SJSA1 (cell line): ENCODE results near the gene NMT2. TPM values are rescaled to one million over a fixed set of nuclear protein-coding genes. Genes with fewer than 3 reads are reported as not detected.

Experiments
- DNase-seq, 2 experiments: peaks; one replicate each; pipeline ENCODE4 v3.0.0-alpha.2; 2015 to 2020; ENCODE audit warnings: low spot score in 2 of 2, low read depth in 1 of 2
- H3K27ac ChIP-seq: fragments of 250-450 bp; sonication (Bioruptor Pico); 2 replicates; pipeline ENCODE4 v1.5.1; 2020; ENCODE audit warnings: mild to moderate bottlenecking, moderate library complexity
- H3K27me3 ChIP-seq: fragments of 250-450 bp; sonication (Bioruptor Pico); replicated peaks from 2 replicates; pipeline ENCODE4 v1.5.1; 2020; ENCODE audit warnings: mild to moderate bottlenecking, moderate library complexity
- H3K36me3 ChIP-seq: fragments of 250-450 bp; sonication (Bioruptor Pico); 2 replicates; pipeline ENCODE4 v1.5.1; 2020; ENCODE audit warnings: mild to moderate bottlenecking
- H3K4me1 ChIP-seq: fragments of 250-450 bp; sonication (Bioruptor Pico); replicated peaks from 2 replicates; pipeline ENCODE4 v1.6.1; 2021; ENCODE audit warnings: mild to moderate bottlenecking
- H3K4me3 ChIP-seq: fragments of 250-450 bp; sonication (Bioruptor Pico); 2 replicates; pipeline ENCODE4 v1.5.1; 2020; ENCODE audit warnings: mild to moderate bottlenecking
- H3K9me3 ChIP-seq: fragments of 250-450 bp; sonication (Bioruptor Pico); replicated peaks from 2 replicates; pipeline ENCODE4 v1.5.1; 2020; ENCODE audit warnings: mild to moderate bottlenecking
- total RNA-seq: library from RNA; depleted of rRNA; stranded (reverse); fragments of >200 nt; shearing (Covaris generic); gene quantifications from 2 replicates; pipeline ENCODE4 v1.2.3, GENCODE V29; 2014

NMT2 gene
- total RNA-seq, 1 experiment from 2014 or later = 80.6 TPM

GRCh38 chr10:15168786-15169554, 477 bp upstream of the NMT2 start:
- Histone ChIP-seq H3K27ac (no peak overlapping the region), H3K9me3 (no peaks in the 10 kb centered on the region), H3K4me1 (peaks cover 21% of the 10 kb centered on the region), H3K4me3 (peak overlapping the region; percentile 17; the same call in 1 of the 2 replicates), H3K27me3 (no peaks in the 10 kb centered on the region), H3K36me3 (peaks cover 2% of the 10 kb centered on the region; the same call in 1 of the 2 replicates)
- DNase-seq = peak; percentile 49 to 98

GRCh38 chr10:15167411-15168290, 842 bp downstream of the NMT2 start:
- Histone ChIP-seq H3K4me3 (peak overlapping the region; percentile 94), H3K27ac (peak overlapping the region; percentile 62), H3K27me3 (no peaks in the 10 kb centered on the region), H3K9me3 (no peaks in the 10 kb centered on the region), H3K36me3 (peaks cover 2% of the 10 kb centered on the region; the same call in 1 of the 2 replicates), H3K4me1 (peaks cover 21% of the 10 kb centered on the region)
- peak; percentile 72 to 73 for DNase-seq

- Histone ChIP-seq H3K4me3 (peak overlapping the region; percentile 94; the same call in 1 of the 2 replicates), H3K9me3 (no peaks in the 10 kb centered on the region), H3K4me1 (peaks cover 21% of the 10 kb centered on the region), H3K27ac (no peak overlapping the region), H3K36me3 (peaks cover 2% of the 10 kb centered on the region; the same call in 1 of the 2 replicates), H3K27me3 (no peaks in the 10 kb centered on the region)
- no peak for DNase-seq
These were observed 2.2 kb downstream of the NMT2 start for GRCh38 chr10:15166325-15166724.

- Histone ChIP-seq H3K36me3 (peaks cover 2% of the 10 kb centered on the region), H3K27me3 (no peaks in the 10 kb centered on the region), H3K4me3 (no peak overlapping the region), H3K27ac (no peak overlapping the region), H3K4me1 (peaks cover 12% of the 10 kb centered on the region), H3K9me3 (no peaks in the 10 kb centered on the region)
- no peak for DNase-seq
These were observed 5.2 kb downstream of the NMT2 start for GRCh38 chr10:15163253-15163828.

GRCh38 chr10:15158972-15159371, 9.5 kb downstream of the NMT2 start:
- Histone ChIP-seq H3K9me3 (no peaks in the 10 kb centered on the region), H3K4me1 (peaks cover 9% of the 10 kb centered on the region), H3K36me3 (peaks cover 17% of the 10 kb centered on the region), H3K27me3 (no peaks in the 10 kb centered on the region), H3K27ac (no peak overlapping the region), H3K4me3 (no peak overlapping the region)
- no peak for DNase-seq

GRCh38 chr10:15158448-15158847, 10.0 kb downstream of the NMT2 start:
- H3K27me3 ChIP-seq = no peaks in the 10 kb centered on the region
- DNase-seq = no peak
- no peaks in the 10 kb centered on the region for H3K9me3 ChIP-seq
- H3K4me3 ChIP-seq = no peak overlapping the region
- peaks cover 9% of the 10 kb centered on the region for H3K4me1 ChIP-seq
- H3K27ac ChIP-seq = no peak overlapping the region
- peaks cover 19% of the 10 kb centered on the region for H3K36me3 ChIP-seq

GRCh38 chr10:15155978-15156656, 12.4 kb downstream of the NMT2 start:
- H3K27ac ChIP-seq = no peak overlapping the region
- H3K36me3 ChIP-seq = peaks cover 19% of the 10 kb centered on the region
- DNase-seq = no peak
- peaks cover 9% of the 10 kb centered on the region for H3K4me1 ChIP-seq
- no peak overlapping the region for H3K4me3 ChIP-seq
- no peaks in the 10 kb centered on the region for H3K9me3 ChIP-seq
- H3K27me3 ChIP-seq = no peaks in the 10 kb centered on the region

GRCh38 chr10:15152556-15152955, 15.9 kb downstream of the NMT2 start:
- no peak for DNase-seq
- no peaks in the 10 kb centered on the region for H3K27me3 ChIP-seq
- peaks cover 19% of the 10 kb centered on the region for H3K36me3 ChIP-seq
- H3K27ac ChIP-seq = no peak overlapping the region
- H3K9me3 ChIP-seq = no peaks in the 10 kb centered on the region
- no peak overlapping the region for H3K4me3 ChIP-seq
- no peaks in the 10 kb centered on the region; the same call in 1 of the 2 replicates for H3K4me1 ChIP-seq

GRCh38 chr10:15150563-15150962, 17.9 kb downstream of the NMT2 start:
- H3K27me3 ChIP-seq = no peaks in the 10 kb centered on the region

GRCh38 chr10:15149042-15149771, 19.3 kb downstream of the NMT2 start:
- no peak overlapping the region for H3K4me3 ChIP-seq
- H3K27me3 ChIP-seq = no peaks in the 10 kb centered on the region
- no peak overlapping the region for H3K27ac ChIP-seq
- H3K4me1 ChIP-seq = peaks cover 6% of the 10 kb centered on the region; the same call in 1 of the 2 replicates
- DNase-seq = no peak
- no peaks in the 10 kb centered on the region for H3K9me3 ChIP-seq
- peaks cover 5% of the 10 kb centered on the region for H3K36me3 ChIP-seq

More at GRCh38 chr10:15150563-15150962, 17.9 kb downstream of the NMT2 start:
- peaks cover 15% of the 10 kb centered on the region for H3K36me3 ChIP-seq
- H3K4me1 ChIP-seq = peaks cover 6% of the 10 kb centered on the region; the same call in 1 of the 2 replicates
- no peak for DNase-seq
- no peaks in the 10 kb centered on the region for H3K9me3 ChIP-seq
- H3K4me3 ChIP-seq = no peak overlapping the region
- no peak overlapping the region for H3K27ac ChIP-seq

GRCh38 chr10:15147594-15148392, 20.7 kb downstream of the NMT2 start:
- Histone ChIP-seq H3K36me3 (no peaks in the 10 kb centered on the region; the same call in 1 of the 2 replicates), H3K9me3 (no peaks in the 10 kb centered on the region), H3K27me3 (no peaks in the 10 kb centered on the region), H3K27ac (no peak overlapping the region), H3K4me3 (no peak overlapping the region), H3K4me1 (peaks cover 6% of the 10 kb centered on the region; the same call in 1 of the 2 replicates)
- no peak for DNase-seq

GRCh38 chr10:15146366-15146765, 22.1 kb downstream of the NMT2 start:
- H3K27ac ChIP-seq = no peak overlapping the region
- peaks cover 6% of the 10 kb centered on the region; the same call in 1 of the 2 replicates for H3K4me1 ChIP-seq
- H3K9me3 ChIP-seq = no peaks in the 10 kb centered on the region
- H3K4me3 ChIP-seq = no peak overlapping the region
- peaks cover 5% of the 10 kb centered on the region for H3K36me3 ChIP-seq
- no peak for DNase-seq
- no peaks in the 10 kb centered on the region for H3K27me3 ChIP-seq
